GM21526 (cell line): Measurements from ENCODE around the gene APOL3.
"Not testable (repeated sequence)": the region's sequence is repeated elsewhere in the genome, so short reads cannot be mapped to it uniquely, and the experiment has no call there.

Experiments used
- ATAC-seq: cut with Tn5 transposase; IDR thresholded peaks from one replicate; pipeline ENCODE4 v1.9.1; 2021; ENCODE audit warnings: moderate library complexity; ENCODE audit not compliant: unreplicated experiment, low FRiP score

APOL3 gene

GRCh38 chr22:36160499-36160942, at the start of gene APOL3:
TSS of gene APOL3 (minus strand) at chr22:36160755. CDS start at chr22:36149055, 11,700 bp downstream.
- no peak for ATAC-seq

GRCh38 chr22:36210224-36210623, 49.7 kb upstream of the APOL3 start:
- ATAC-seq: no peak

GRCh38 chr22:36209488-36209908, 48.9 kb upstream of the APOL3 start:
- not testable (repeated sequence) for ATAC-seq

GRCh38 chr22:36208914-36209313, 48.4 kb upstream of the APOL3 start:
- no peak for ATAC-seq

GRCh38 chr22:36208162-36208765, 47.7 kb upstream of the APOL3 start:
- no peak for ATAC-seq

GRCh38 chr22:36206255-36206654, 45.7 kb upstream of the APOL3 start:
- ATAC-seq: no peak

GRCh38 chr22:36205573-36205972, 45.0 kb upstream of the APOL3 start:
- not testable (repeated sequence) for ATAC-seq

- no peak for ATAC-seq
Observed at GRCh38 chr22:36204632-36205015, 44.1 kb upstream of the APOL3 start.

GRCh38 chr22:36204001-36204631, 43.6 kb upstream of the APOL3 start:
- ATAC-seq: no peak

- not testable (repeated sequence) for ATAC-seq
Observed at GRCh38 chr22:36203441-36203840, 42.9 kb upstream of the APOL3 start.

GRCh38 chr22:36202906-36203305, 42.4 kb upstream of the APOL3 start:
- not testable (repeated sequence) for ATAC-seq

GRCh38 chr22:36201630-36202319, 41.2 kb upstream of the APOL3 start, which contains the start of gene APOL4:
TSS of gene APOL4 (minus strand) at chr22:36201809. CDS start at chr22:36201734, 75 bp downstream.
- ATAC-seq: no peak

- not testable (repeated sequence) for ATAC-seq
Observed at GRCh38 chr22:36201025-36201424, 40.5 kb upstream of the APOL3 start.

GRCh38 chr22:36199001-36199551, 38.5 kb upstream of the APOL3 start:
- no peak for ATAC-seq

- no peak for ATAC-seq
Observed at GRCh38 chr22:36198536-36198935, 38.0 kb upstream of the APOL3 start.

- no peak for ATAC-seq
Observed at GRCh38 chr22:36197514-36198146, 37.1 kb upstream of the APOL3 start.

- no peak for ATAC-seq
Observed at GRCh38 chr22:36197065-36197440, 36.5 kb upstream of the APOL3 start.

GRCh38 chr22:36196254-36197064, 35.9 kb upstream of the APOL3 start:
- ATAC-seq: no peak

- ATAC-seq: no peak
Observed at GRCh38 chr22:36194971-36195370, 34.4 kb upstream of the APOL3 start.

GRCh38 chr22:36194385-36194784, 33.8 kb upstream of the APOL3 start:
- no peak for ATAC-seq
